HG03469 (cell line): ENCODE results near the gene DOK5.

Experiments used
- ATAC-seq: cut with Tn5 transposase; IDR thresholded peaks from one replicate; pipeline ENCODE4 v1.9.1; 2021; ENCODE audit warnings: mild to moderate bottlenecking, moderate library complexity, moderate number of reproducible peaks; ENCODE audit not compliant: unreplicated experiment

DOK5 gene

GRCh38 chr20:54680872-54681619 lies 205.7 kb downstream of the DOK5 start:
- ATAC-seq: no peak

- ATAC-seq: no peak
Measured at GRCh38 chr20:54681869-54682268, 206.5 kb downstream of the DOK5 start.

- ATAC-seq: no peak
Measured at GRCh38 chr20:54688476-54688875, 213.1 kb downstream of the DOK5 start.

- ATAC-seq: no peak
Measured at GRCh38 chr20:54690323-54690722, 214.9 kb downstream of the DOK5 start.

DNA sequence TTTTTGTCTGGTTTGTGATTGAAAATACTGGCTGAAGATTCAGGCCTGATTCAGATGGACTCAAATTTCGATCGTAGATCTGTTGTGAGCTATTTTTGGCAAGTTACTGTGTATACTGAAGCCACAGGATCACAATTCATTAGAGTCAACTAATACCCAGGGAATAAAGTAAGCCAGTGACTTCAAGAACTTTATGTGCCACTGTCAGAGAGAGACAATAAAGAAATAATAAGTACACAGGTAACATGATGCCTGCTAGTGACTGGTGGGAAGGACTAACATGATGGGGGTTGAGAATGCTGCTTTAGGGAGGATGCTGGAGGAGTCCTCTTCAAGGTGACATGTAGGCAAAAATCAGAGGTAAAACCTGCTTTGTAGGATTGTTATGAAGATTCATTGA lies 215.9 kb downstream of the DOK5 start:
- ATAC-seq: no peak

DNA sequence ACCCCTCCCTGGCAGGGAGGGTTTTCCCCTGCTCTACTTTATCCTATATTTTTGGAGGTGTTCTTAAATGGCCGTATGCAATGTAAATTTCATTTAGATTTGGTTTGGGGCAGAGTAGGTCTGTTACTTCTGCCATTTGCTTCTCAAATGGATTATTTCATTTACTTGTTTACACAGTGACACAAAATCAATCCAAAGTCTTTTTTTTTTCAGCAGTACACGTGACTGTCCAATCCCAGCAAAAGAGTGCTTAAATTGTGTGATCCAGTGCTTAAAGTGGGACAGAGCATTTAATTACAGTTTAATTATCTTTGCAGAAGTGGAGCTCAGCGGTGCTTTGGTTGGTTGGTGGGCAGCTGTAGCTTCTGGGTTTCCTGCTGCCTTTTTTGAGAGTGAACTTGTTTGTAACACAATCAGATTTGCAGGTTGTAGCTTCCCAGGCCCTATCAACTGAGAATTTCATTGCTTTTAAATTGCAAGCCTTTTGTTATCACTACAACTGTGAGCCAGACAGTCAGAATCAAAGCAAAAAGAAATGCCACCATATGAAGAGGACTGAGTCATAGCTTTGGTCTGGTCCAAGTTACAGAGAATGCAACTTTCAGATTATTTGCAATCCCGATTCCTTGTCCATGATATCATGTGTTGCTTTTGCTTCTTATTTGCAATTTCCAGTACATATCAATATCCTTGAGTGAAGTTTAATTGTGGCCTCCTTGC lies 216.9 kb downstream of the DOK5 start:
- ATAC-seq: no peak

DNA sequence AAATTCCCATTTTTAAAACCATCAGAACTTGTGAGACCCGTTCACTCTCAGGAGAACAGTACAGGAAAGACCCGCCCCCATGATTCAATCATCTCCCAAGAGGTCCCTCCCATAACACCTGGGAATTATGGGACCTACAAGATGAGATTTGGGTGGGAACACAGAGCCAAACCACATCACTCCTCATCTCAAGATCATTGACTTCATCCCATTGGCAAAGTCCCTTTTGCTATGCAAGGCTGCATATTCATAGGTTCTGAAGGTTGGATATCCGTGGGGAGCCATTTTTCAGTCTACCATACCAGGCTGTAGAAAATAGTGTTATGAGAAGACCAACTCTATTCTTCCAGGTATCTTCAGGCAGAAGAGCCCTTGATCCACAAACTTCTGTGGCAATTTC lies 219.1 kb downstream of the DOK5 start:
- no peak for ATAC-seq

DNA sequence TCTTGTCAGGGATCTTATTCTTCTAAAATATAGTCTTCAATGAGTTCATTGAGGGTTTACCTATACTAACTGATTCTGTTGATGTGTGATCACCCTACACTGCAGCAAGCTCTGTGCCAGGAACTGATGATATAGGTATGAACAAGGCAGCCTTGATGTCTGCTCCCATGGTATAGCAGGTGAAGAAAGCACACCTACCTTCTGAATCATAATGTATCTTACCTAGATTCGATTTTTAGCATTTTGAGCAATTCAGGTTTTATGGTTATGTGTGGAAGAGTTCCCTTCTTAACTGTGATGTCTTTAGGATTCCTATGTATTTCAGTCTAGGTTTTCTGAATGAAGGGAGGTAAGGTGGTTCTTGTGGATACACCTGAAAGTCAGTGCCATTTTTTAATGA lies 223.0 kb downstream of the DOK5 start:
- no peak for ATAC-seq
